HG02981 (cell line): ENCODE measurements around the gene OS9.
"Not testable (repeated sequence)": the region's sequence is repeated elsewhere in the genome, so short reads cannot be mapped to it uniquely, and the experiment has no call there.

Experiments used
- ATAC-seq: cut with Tn5 transposase; IDR thresholded peaks from one replicate; pipeline ENCODE4 v1.9.1; 2021; ENCODE audit warnings: mild to moderate bottlenecking, moderate library complexity; ENCODE audit not compliant: unreplicated experiment

OS9 gene

GRCh38 chr12:57721846-57722608 is 28.1 kb downstream of the OS9 start:
- ATAC-seq: not testable (repeated sequence)

DNA sequence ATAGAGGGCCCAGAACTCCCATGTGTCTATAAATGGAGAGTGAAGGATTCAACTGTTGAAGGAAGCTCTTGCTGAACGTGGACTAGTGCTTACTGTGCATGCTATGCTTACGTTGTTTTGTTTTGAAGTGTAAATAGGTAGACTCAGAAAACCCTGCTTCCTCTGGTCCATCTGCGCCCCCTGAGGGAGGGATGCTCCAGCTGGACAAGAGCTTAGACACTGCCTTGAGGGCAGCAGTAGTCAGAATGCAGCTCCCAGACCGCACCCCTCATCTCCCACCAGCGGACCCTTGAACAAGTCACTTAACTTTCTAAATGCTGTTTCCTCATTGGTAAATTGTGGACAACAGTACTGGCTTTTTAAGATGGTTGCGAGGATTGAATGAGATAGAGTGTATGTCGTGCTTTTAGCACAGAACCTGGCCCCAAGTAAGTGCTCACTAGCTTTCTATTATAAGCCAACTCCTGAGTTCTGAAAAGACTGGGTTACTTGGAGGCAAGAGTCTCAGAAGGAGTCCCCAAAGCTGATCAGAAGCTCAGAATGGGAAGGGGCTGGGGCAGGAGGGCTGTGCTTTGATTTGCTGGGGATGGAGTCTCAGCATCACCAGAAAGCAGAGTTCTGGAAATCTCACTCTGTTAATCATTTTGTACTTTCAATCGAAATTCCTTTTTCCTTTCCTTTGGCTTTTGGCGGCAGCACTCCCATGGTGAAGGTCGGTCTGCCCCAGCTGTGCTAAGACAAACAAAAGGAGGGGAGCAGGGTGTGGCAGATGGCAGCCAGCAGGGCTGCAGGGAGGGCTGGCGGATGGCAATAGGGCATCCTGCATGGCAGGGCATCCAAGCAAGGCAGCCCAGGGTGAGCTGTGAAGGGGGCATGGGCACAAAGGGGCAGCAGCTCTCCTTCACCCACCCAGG is 29.0 kb downstream of the OS9 start:
- no peak for ATAC-seq

DNA sequence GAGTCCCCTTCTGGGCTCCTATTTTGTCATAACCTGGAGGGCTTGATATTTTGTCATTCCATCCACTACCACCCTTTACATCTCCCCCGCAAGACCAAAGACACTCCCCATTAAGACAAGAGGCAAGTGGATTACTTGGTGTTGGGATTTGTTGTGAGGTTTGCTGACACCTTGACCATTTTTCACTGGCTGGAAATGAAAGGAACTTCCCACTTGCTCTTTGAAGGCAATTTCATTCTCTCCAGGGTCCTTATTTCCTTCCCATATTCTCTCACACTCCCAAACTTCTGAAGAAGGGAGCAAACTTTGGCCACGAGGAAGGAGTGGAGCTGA is 29.7 kb downstream of the OS9 start:
- no peak for ATAC-seq

DNA sequence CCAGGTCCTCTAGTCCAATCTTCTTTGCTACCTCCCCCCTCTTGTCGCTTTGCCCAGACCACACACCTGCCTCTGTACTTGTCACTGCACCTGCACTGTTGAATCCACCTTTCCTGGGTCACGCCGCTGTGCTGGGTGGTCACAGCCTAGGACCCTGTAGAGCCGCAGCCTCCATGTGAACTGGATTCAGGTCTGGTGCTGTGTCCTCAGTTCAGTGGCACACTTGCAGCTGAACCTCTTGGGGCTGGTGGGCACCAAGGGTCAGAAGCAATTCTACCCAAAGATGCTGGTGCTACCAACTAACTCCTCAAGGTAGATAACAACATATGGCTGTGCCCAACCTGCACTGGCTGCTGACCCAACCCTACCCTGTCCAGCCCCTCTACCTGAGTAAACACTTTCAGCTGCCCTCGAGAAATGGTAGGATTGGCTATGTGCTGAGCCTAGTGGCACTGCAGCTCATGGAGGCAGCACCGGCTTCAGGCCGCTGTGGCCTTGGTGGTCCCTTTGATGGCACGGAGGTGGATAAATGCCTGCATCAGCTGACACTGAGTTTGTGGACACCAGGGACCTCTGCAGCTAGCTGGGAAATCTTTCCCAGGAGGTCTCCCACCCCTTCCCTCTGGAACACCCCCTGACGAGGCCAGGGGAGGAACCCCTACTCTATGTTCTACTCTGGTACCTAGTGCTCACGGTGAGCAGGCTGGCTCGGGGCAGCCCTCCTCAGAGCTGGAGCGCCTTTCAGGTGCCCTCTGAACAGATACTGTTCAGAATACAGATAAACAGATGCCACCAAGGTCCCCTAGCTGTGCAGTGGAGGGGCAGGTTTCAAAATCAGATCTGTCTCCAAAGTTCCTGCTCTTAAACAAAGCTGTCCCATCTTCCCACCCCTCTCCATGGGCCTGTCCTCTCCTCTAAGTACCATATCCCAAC is 30.3 kb downstream of the OS9 start:
- ATAC-seq: no peak

- ATAC-seq: no peak
Measured at GRCh38 chr12:57724936-57725740, 31.2 kb downstream of the OS9 start.

DNA sequence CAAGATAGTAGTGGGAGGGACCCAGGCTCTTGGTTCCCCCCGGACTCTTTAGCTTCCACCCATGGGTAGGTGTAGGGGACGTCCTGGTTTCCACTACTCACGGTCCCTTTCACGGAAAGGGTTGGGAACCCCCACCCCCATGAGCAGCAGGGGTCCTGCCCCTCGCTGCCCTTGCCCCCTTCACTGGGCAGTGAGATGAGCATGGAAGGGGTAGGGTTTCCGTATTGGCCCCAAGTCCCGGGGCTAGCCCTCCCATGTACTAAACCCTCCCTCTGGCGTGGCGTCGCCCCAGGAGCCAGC is 31.9 kb downstream of the OS9 start:
- no peak for ATAC-seq

DNA sequence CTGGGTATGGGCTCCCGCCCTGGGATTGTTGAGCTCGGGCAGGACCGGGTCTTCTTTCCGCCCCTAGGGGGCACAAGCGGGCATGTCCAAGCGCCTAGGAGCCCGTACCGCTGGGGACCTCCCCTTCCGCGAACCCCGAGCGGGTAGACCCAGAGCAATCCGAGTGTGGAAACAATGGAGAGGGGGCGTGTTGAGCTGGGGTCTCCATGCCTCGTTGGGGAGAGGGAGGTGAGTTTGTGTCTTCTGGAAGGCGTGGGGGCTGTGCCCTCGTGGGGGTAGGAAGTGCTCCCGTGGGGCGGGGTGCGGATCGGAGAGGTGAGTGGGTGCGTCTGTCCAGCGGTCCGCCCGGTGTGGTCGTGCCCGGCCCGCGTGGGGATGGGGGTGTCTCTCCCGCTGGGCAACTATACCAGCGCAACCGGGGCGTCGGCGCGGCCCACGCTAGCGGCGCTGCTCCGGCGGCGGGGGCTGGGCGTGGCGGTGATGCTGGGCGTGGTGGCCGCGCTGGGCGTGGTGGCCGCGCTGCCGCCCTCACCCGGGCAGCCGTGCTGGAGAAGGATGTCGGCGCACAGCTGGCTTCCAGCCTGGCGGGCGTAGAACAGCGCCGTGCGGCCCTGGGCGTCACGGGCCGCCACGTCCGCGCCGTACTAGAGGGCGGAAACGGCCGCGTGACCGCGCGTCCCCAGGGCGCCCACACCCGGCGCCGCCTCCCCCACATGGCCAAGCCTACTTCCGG is 32.4 kb downstream of the OS9 start:
- peak; percentile 46 for ATAC-seq

GRCh38 chr12:57726884-57727757 is 33.2 kb downstream of the OS9 start:
- ATAC-seq: no peak

GRCh38 chr12:57727758-57728395 is 33.9 kb downstream of the OS9 start:
- ATAC-seq: no peak

DNA sequence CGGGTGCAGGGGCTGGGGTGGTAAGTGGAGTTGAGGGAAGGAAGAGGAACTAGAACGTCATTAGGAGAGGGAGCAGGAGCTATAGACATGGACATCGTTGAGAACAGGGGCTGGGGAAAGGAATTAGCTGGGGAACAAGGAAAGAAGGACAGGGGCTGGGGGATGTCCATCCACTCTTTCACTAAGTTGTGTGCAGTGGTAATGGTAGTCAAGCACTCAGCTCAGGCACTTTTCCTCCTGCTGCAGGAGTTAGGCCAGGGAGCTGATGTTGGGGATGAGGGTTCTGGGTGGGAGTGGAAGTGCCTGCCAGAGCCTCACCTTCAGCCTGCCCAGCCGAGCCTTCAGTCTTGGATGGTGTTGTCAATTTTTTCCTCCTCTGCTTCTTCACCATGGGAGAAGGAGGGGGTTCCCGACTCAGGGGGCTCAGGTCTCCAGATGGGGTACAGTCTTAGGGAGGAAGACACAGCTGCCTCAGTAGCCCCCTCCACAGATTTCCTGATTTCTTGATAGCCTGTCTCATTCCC is 35.5 kb downstream of the OS9 start:
- ATAC-seq: no peak

- ATAC-seq: no peak
Measured at GRCh38 chr12:57730336-57731067, 36.6 kb downstream of the OS9 start.

- ATAC-seq: no peak
Measured at GRCh38 chr12:57731411-57732080, 37.6 kb downstream of the OS9 start.

DNA sequence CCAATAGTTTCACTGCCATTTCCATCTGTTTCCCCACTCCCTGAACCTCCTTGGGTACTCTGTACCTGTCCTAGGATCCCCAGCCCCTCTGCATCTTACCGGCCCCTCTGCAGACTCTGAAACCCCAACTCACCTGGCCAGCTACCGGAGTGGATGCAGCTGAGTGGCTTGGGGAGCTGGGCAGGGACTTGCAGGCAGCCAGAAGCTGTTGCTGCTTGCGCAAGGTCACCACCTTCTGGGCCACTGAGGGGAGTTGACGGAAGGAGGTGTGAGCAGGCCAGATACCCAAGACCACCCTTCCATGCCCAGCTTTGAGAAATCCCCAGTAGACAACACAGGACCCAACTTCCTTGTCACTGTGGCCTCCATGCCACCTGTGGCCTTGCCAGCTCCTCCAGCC is 38.3 kb downstream of the OS9 start:
- ATAC-seq: no peak

GRCh38 chr12:57732726-57733593 is 39.0 kb downstream of the OS9 start:
- no peak for ATAC-seq

DNA sequence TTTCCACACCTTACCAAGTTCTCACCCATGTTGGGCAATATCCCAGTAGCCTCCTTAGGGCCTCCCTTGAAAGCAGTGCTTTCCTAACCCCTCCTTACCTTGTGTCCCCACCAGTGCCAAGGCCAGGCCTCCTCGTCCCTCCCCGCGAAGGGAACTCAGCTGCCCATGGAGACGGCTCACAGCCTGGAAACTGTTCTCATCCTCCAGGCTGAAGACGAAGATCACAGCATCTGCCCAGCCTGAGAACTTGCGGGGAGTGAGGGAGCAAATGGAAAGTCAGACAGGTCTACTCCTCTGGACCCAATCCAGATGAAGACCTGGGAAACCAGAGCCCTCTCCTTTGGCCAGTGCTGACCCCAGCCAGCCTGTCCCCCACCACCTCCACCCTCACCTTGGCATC is 40.0 kb downstream of the OS9 start:
- ATAC-seq: no peak

GRCh38 chr12:57734591-57734990 is 40.7 kb downstream of the OS9 start:
- ATAC-seq: no peak
